GM23248 (cell line): ENCODE results near the gene ENTREP3. TPM values are rescaled to one million over a fixed set of nuclear protein-coding genes. Genes with fewer than 3 reads are reported as not detected.
"Not testable (repeated sequence)": the region's sequence is repeated elsewhere in the genome, so short reads cannot be mapped to it uniquely, and the experiment has no call there.

ENCODE experiments used
- DNase-seq: peaks from one replicate; pipeline ENCODE4 v3.0.0-alpha.2; 2015
- H2AFZ ChIP-seq: fragments of 200-600 bp; sonication (generic); 2 replicates; pipeline ENCODE4 v1.6.1; 2016; ENCODE audit warnings: antibody characterized with exemption
- H3F3A ChIP-seq: fragments of 200-600 bp; sonication (generic); 2 replicates; pipeline ENCODE4 v1.6.1; 2016; ENCODE audit warnings: mild to moderate bottlenecking, antibody characterized with exemption, mixed run types; ENCODE audit not compliant: insufficient read depth
- H3K27ac ChIP-seq: fragments of 200-600 bp; sonication (generic); 2 replicates; pipeline ENCODE4 v1.5.1; 2016; ENCODE audit warnings: mild to moderate bottlenecking
- H3K27me3 ChIP-seq: fragments of 200-600 bp; sonication (generic); replicated peaks from 2 replicates; pipeline ENCODE4 v1.6.1; 2016; ENCODE audit warnings: mild to moderate bottlenecking; ENCODE audit not compliant: insufficient read depth
- H3K36me3 ChIP-seq: fragments of 200-600 bp; sonication (generic); 2 replicates; pipeline ENCODE4 v1.6.1; 2016; ENCODE audit warnings: low read depth, mild to moderate bottlenecking
- H3K4me1 ChIP-seq: fragments of 200-600 bp; sonication (generic); 2 replicates; pipeline ENCODE4 v1.6.1; 2016; ENCODE audit warnings: mild to moderate bottlenecking; ENCODE audit not compliant: insufficient read depth
- H3K4me2 ChIP-seq: fragments of 200-600 bp; sonication (generic); one replicate; pipeline ENCODE4 v1.6.1; 2016; ENCODE audit warnings: mild to moderate bottlenecking; ENCODE audit not compliant: unreplicated experiment
- H3K4me3 ChIP-seq: fragments of 200-600 bp; sonication (generic); 2 replicates; pipeline ENCODE4 v1.5.1; 2016; ENCODE audit warnings: mild to moderate bottlenecking
- H3K79me2 ChIP-seq: fragments of 200-600 bp; sonication (generic); 2 replicates; pipeline ENCODE4 v1.6.1; 2016; ENCODE audit warnings: mild to moderate bottlenecking; ENCODE audit not compliant: insufficient read depth
- H3K9ac ChIP-seq: fragments of 200-600 bp; sonication (generic); 2 replicates; pipeline ENCODE4 v1.6.1; 2016; ENCODE audit warnings: mild to moderate bottlenecking
- H3K9me2 ChIP-seq: fragments of 200-600 bp; sonication (generic); 2 replicates; pipeline ENCODE4 v1.6.1; 2016; ENCODE audit warnings: mixed run types, mild to moderate bottlenecking, moderate library complexity; ENCODE audit not compliant: insufficient read depth
- H3K9me3 ChIP-seq: fragments of 200-600 bp; sonication (generic); one replicate; pipeline ENCODE4 v1.6.1; 2017; ENCODE audit warnings: low read depth
- H4K20me1 ChIP-seq: fragments of 200-600 bp; sonication (generic); 2 replicates; pipeline ENCODE4 v1.6.0; 2016; ENCODE audit not compliant: insufficient read depth
- EZH2 ChIP-seq: fragments of 200-600 bp; sonication (generic); IDR thresholded peaks from 2 replicates; pipeline ENCODE4 v1.6.1; 2018; ENCODE audit warnings: antibody characterized with exemption, mild to moderate bottlenecking; ENCODE audit not compliant: insufficient read depth, poor library complexity, severe bottlenecking
- EZH2phosphoT487 ChIP-seq: fragments of 200-600 bp; sonication (generic); IDR thresholded peaks from 2 replicates; pipeline ENCODE4 v1.6.1; 2018; ENCODE audit warnings: antibody characterized with exemption, moderate library complexity, mild to moderate bottlenecking, low read depth; ENCODE audit not compliant: insufficient read depth
- WGBS, 2 experiments: methylation state at CpG; one replicate each; pipeline ENCODE4 v1.1.6; 2015 to 2017; ENCODE audit warnings: low lambda C conversion rate in 2 of 2, low coverage in 1 of 2; ENCODE audit errors: missing lambda C conversion rate in 2 of 2; 5-methylcytosine and 5-hydroxymethylcytosine counted together
- in situ Hi-C: fragments of 300-500 bp; cut with MboI; formaldehyde crosslinking; loops from 2 replicates; pipeline ENCODE4 v1.15.0; 2020
- polyA plus RNA-seq: library from polyadenylated mRNA; unstranded; fragments of >200 nt; fragmentation: Nextera tagmentation; extraction: Ambion mirVana; gene quantifications from 2 replicates; pipeline ENCODE4 v1.2.1, GENCODE V29; 2016
- total RNA-seq: library from RNA; depleted of rRNA; stranded (reverse); fragments of >200 nt; shearing (Covaris generic); gene quantifications from 2 replicates; pipeline ENCODE4 v1.2.3, GENCODE V29; 2014

The ENTREP3 gene
- total and polyA plus RNA-seq, 2 experiments from 2014 or later: 8.0 TPM

- TF ChIP-seq EZH2phosphoT487 (no peak), EZH2 (no peak)
- in situ Hi-C loops: no loop called here
- H3F3A ChIP-seq: no peaks in the 10 kb centered on the region
- H2AFZ ChIP-seq: 0 out of 2 replicates have a peak overlapping the region, but pooled peaks have one; percentile 74
- no peak for DNase-seq
- H3K27me3 ChIP-seq: peaks cover 19% of the 10 kb centered on the region
- H3K9ac ChIP-seq: no peak overlapping the region
- H3K4me1 ChIP-seq: no peaks in the 10 kb centered on the region
- H3K4me3 ChIP-seq: no peak overlapping the region
- H3K27ac ChIP-seq: no peak overlapping the region
- H3K9me3 ChIP-seq: no peaks in the 10 kb centered on the region
- H3K36me3 ChIP-seq: no peaks in the 10 kb centered on the region
- no peak overlapping the region for H3K4me2 ChIP-seq
- H4K20me1 ChIP-seq: no peaks in the 10 kb centered on the region
- no peaks in the 10 kb centered on the region for H3K79me2 ChIP-seq
- no peaks in the 10 kb centered on the region for H3K9me2 ChIP-seq
- 55 to 61% methylated on average over 7 of the region's 7 CpGs for WGBS, 2 experiments
Observed at GRCh38 chr1:155295942-155296267, 40.6 kb upstream of the ENTREP3 start.

DNA sequence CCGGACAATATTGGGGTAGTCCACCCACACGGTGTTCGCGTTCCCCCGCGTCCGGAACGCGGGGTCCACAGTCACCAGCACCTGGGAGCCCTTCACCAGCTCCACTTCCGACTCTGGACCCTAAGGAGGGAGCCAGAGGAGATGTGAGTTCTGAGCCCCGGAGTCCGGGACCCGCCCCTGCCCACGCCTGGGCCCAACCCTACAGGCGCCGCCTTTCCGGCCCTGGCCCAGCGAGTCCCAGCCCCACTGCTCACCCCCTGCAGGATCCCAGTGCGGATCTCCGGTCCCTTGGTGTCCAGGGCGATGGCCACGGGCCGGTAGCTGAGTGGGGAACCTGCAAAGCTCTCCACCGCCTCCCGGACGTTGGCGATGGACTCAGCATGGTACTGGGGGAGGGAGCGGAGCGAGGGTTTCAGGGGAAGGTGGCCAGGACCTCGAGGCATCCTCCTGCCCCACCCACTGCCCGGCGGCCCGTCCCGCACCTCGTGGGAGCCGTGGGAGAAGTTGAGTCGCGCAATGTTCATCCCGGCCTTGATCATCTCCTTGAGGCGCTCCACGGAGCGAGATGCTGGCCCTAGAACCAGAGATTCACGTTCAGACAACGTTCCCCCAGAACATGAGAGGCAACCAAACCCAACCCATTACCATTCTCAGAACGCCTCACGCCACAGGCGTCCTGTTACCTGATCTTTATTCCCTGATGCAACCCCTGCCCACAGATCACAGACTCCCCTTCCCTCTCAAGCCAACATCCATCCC lies 40.1 kb upstream of the ENTREP3 start:
- Histone ChIP-seq H3K9ac (no peak overlapping the region), H2AFZ (peak overlapping the region; percentile 74), H3K4me2 (peak overlapping the region; percentile 12), H3K9me2 (no peaks in the 10 kb centered on the region), H3K4me3 (peak overlapping the region; percentile 26; the same call in 1 of the 2 replicates), H3F3A (no peaks in the 10 kb centered on the region), H3K9me3 (no peaks in the 10 kb centered on the region), H4K20me1 (no peaks in the 10 kb centered on the region), H3K36me3 (no peaks in the 10 kb centered on the region), H3K27me3 (peaks cover 19% of the 10 kb centered on the region), H3K4me1 (no peaks in the 10 kb centered on the region), H3K27ac (no peak overlapping the region), H3K79me2 (no peaks in the 10 kb centered on the region)
- in situ Hi-C loops: no loop called here
- peak; percentile 25 for TF ChIP-seq EZH2
- no peak for TF ChIP-seq EZH2phosphoT487
- DNase-seq: no peak
- WGBS, 2 experiments: 13 to 15% methylated on average over 36 to 38 of the region's 47 CpGs

GRCh38 chr1:155294520-155295182 lies 39.4 kb upstream of the ENTREP3 start:
- in situ Hi-C loops: no loop called here
- Histone ChIP-seq H3K27me3 (peaks cover 19% of the 10 kb centered on the region), H3F3A (no peaks in the 10 kb centered on the region), H4K20me1 (no peaks in the 10 kb centered on the region), H3K36me3 (no peaks in the 10 kb centered on the region), H3K4me3 (peak overlapping the region; percentile 26; the same call in 1 of the 2 replicates), H3K9ac (no peak overlapping the region), H2AFZ (peak overlapping the region; percentile 74), H3K27ac (no peak overlapping the region), H3K9me3 (no peaks in the 10 kb centered on the region), H3K4me2 (peak overlapping the region; percentile 12), H3K9me2 (no peaks in the 10 kb centered on the region), H3K4me1 (no peaks in the 10 kb centered on the region), H3K79me2 (no peaks in the 10 kb centered on the region)
- DNase-seq: no peak
- TF ChIP-seq EZH2phosphoT487 (no peak), EZH2 (peak; percentile 38)
- WGBS, 2 experiments: 23 to 24% methylated on average over 45 to 46 of the region's 46 CpGs

- no peak overlapping the region for H3K9ac ChIP-seq
- no peaks in the 10 kb centered on the region for H3K36me3 ChIP-seq
- no peak overlapping the region for H3K27ac ChIP-seq
- H3K9me2 ChIP-seq: no peaks in the 10 kb centered on the region
- H3K27me3 ChIP-seq: peaks cover 19% of the 10 kb centered on the region
- H2AFZ ChIP-seq: no peak overlapping the region
- no peak for DNase-seq
- H3K79me2 ChIP-seq: no peaks in the 10 kb centered on the region
- no peaks in the 10 kb centered on the region for H3K4me1 ChIP-seq
- WGBS, 2 experiments: 69 to 70% methylated on average over 17 of the region's 17 CpGs
- no peaks in the 10 kb centered on the region for H3F3A ChIP-seq
- no peaks in the 10 kb centered on the region for H3K9me3 ChIP-seq
- H3K4me2 ChIP-seq: no peak overlapping the region
- H4K20me1 ChIP-seq: no peaks in the 10 kb centered on the region
- in situ Hi-C loops: no loop called here
- TF ChIP-seq EZH2phosphoT487: no peak
- no peak for TF ChIP-seq EZH2
- H3K4me3 ChIP-seq: no peak overlapping the region
Observed at GRCh38 chr1:155293086-155293749, 37.9 kb upstream of the ENTREP3 start.

DNA sequence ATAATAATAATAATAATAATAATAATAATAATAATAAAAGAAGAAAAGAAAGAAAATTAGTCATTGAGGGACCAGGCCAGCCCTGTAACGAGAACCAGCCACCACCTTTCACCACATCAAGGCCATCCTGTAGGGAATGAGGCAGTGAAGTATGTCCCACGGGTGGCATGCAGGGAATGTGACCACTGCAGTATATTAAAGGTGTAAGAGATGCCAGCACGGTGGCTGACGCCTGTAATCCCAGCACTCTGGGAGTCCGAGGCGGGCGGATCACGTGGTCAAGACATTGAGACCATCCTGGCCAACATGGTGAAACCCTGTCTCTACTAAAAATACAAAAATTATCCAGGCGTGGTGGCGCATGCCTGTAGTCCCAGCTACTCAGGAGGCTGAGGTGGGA lies 35.7 kb upstream of the ENTREP3 start:
- H3K9me3 ChIP-seq, H2AFZ ChIP-seq, in situ Hi-C loops, H3F3A ChIP-seq, DNase-seq, H3K9me2 ChIP-seq, H3K4me2 ChIP-seq, H3K27ac ChIP-seq, H3K9ac ChIP-seq, H3K36me3 ChIP-seq, H4K20me1 ChIP-seq, H3K79me2 ChIP-seq, H3K4me3 ChIP-seq, H3K4me1 ChIP-seq: not testable (repeated sequence)
- H3K27me3 ChIP-seq: peaks cover 19% of the 10 kb centered on the region
- WGBS, 2 experiments: 66 to 72% methylated on average over 10 of the region's 10 CpGs
